ENCODE measurements around the gene TFB1M.

TFB1M gene

DNA sequence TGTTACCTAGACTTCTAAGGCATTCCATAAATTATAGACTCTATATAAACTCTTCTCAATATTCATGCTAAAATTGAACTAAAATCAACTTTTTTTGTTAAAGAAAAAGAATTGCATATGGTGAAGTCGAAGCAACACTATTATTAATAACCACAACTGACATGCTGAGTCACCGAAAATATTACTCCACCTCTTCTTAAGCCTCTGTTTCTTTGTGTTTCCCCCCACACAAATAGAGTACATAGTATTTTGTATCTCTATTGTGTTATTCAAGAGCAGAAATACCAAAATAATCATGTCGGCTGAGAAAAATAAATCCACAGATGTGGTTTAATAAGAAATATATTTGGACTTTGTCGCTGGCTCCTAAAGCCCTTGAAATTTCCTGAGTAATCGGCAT is 23.8 kb downstream of the TFB1M start:
- TF ChIP-seq ZFX (IDR thresholded peaks at IDR 0.05; ENCODE audit: borderline replicate concordance), result no peak
- TF ChIP-seq, protein P1, sequence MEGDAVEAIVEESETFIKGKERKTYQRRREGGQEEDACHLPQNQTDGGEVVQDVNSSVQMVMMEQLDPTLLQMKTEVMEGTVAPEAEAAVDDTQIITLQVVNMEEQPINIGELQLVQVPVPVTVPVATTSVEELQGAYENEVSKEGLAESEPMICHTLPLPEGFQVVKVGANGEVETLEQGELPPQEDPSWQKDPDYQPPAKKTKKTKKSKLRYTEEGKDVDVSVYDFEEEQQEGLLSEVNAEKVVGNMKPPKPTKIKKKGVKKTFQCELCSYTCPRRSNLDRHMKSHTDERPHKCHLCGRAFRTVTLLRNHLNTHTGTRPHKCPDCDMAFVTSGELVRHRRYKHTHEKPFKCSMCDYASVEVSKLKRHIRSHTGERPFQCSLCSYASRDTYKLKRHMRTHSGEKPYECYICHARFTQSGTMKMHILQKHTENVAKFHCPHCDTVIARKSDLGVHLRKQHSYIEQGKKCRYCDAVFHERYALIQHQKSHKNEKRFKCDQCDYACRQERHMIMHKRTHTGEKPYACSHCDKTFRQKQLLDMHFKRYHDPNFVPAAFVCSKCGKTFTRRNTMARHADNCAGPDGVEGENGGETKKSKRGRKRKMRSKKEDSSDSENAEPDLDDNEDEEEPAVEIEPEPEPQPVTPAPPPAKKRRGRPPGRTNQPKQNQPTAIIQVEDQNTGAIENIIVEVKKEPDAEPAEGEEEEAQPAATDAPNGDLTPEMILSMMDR (IDR thresholded peaks at IDR 0.05), result no peak
- H3K27ac ChIP-seq, result no peak overlapping the region

DNA sequence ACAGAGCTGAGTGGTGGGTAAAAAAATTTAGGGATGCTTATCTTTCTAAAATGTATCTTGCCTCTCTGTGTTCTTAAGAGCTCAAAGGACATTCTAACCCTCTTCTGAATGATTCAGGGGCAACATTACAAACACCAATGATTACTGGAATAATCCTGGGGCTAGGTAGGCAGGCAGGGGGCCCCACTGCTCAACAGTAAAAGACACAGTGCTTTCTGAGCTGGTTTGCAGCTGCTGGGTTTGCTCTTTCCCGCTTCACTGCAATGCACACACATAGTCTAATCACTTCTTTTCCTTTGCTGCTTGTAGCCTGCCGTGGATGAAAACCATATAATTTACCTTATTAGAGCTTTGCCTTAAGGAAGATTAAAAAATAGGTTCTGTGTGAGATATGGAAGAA is 26.5 kb downstream of the TFB1M start:
- TF ChIP-seq ZFX (IDR thresholded peaks at IDR 0.05; ENCODE audit: borderline replicate concordance), result no peak
- TF ChIP-seq, protein P1 (IDR thresholded peaks at IDR 0.05), result no peak
- H3K27ac ChIP-seq, result no peak overlapping the region

DNA sequence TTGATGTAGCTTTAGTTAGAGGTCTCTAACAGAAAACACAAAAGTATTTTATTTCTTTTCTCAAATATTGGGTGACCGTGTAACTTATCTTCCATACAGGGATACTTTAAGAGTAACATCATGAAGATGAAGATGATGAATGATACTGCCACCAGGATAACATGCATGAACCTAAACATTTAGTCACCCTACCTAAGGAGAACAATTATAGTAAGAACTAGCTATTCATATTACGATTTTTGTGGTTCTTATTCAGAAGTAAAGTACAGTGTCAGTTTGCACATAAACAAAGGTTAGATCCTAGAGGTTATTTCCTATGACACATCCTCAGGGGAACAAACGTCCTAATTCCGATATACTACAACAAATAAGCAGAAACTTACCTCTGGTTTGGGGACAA is 29.5 kb downstream of the TFB1M start:
- no peak for TF ChIP-seq ZFX (IDR thresholded peaks at IDR 0.05; ENCODE audit: borderline replicate concordance)
- TF ChIP-seq, protein P1 (IDR thresholded peaks at IDR 0.05), result no peak
- no peak overlapping the region for H3K27ac ChIP-seq

DNA sequence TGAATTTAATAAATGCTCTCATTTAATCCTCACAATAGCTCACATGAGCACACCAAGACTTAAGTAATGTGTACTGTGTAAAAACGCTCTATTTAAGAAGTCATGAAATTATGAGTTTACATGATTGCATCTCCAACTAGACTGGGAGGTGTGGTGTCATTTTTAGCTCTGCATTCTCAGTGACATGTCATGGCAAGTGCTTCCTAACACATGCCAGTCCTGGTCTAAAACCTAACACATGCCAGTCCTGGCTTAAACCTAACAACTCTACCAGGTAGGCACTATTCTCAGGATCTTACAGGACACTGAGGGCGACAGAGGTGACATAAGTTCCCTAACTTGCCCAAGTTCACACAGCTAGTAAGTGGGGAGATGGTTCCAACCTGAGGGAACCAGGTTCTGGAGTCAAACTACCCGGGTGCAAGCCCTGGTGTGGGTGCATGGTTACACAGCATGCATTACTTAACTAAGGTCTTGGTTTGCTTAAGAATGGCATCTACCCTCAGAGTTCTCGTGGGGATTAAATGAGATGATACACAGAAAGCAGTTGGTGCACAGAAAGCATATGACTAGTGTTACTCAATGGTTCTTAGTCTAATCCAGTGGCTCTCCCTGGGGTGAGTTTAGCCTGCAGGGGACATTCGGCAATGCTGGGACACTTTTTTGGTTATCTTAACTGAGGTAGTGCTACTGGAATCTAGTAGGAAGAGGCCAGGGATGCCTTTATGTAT is 35.8 kb downstream of the TFB1M start:
- TF ChIP-seq, protein P1 (IDR thresholded peaks at IDR 0.05), result no peak
- TF ChIP-seq ZFX (IDR thresholded peaks at IDR 0.05; ENCODE audit: borderline replicate concordance), result no peak
- no peak overlapping the region for H3K27ac ChIP-seq

DNA sequence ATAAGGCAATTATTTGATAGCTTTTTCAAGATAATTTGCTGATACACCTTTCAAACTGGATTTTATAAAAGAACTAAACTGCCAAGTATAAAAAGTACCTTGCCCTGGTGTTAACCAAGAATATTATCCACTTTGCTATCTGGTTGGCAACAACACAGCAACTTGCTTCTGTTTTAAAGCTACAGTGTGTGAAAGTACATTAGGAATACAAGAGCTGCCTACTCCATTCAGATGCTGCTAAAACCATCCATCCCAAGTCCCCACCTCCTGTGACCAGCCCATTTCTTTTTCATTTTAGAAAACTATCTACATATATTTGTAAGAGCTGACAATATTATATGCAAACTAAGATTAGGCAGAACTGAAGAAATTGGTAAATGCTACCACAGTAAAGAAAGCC is 37.6 kb downstream of the TFB1M start:
- H3K27ac ChIP-seq, result no peak overlapping the region
- TF ChIP-seq ZFX (IDR thresholded peaks at IDR 0.05; ENCODE audit: borderline replicate concordance), result no peak
- TF ChIP-seq, protein P1 (IDR thresholded peaks at IDR 0.05), result no peak

DNA sequence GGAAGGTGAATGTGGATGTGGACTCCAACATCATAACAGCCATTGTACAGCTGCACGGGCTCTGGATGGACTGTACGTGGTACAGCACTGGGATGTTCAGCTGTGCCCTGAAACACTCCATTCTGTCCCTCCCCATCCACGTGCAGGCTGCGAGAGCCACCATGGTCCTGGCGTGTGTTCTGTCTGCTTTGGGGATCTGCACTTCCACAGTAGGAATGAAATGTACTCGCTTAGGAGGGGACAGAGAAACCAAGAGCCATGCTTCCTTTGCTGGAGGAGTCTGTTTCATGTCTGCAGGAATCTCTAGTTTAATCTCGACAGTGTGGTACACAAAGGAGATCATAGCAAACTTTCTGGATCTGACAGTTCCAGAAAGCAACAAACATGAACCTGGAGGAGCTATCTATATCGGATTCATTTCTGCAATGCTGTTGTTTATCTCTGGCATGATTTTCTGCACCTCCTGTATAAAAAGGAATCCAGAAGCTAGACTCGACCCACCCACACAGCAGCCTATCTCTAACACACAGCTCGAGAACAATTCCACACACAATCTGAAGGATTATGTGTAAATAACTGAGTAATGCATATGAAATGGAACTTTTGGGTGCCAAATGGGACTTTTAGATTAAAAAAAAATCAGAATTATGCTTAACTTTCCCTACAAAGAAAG is 38.3 kb downstream of the TFB1M start:
- H3K27ac ChIP-seq, result no peak overlapping the region
- TF ChIP-seq, protein P1 (IDR thresholded peaks at IDR 0.05), result no peak
- no peak for TF ChIP-seq ZFX (IDR thresholded peaks at IDR 0.05; ENCODE audit: borderline replicate concordance)

DNA sequence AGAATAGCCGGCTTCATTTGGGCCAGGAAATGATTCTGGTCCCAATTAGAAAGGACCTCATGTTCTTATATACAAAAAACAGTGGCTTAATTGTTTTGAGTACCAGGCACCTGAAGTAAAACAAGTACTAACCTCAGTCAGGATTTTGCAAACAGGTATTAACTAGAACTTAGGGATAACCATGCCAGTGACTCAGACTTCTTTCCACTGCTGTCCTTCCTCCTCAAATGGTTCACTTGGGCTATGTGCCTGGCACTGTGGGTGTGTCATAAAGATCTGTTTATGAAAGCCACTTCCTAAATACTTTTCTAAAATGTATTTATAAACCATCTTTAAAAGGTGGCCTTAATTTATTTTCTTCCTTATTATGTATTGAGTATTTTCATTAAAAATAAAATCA is 39.8 kb downstream of the TFB1M start:
- no peak overlapping the region for H3K27ac ChIP-seq
- TF ChIP-seq ZFX (IDR thresholded peaks at IDR 0.05; ENCODE audit: borderline replicate concordance), result no peak
- TF ChIP-seq, protein P1 (IDR thresholded peaks at IDR 0.05), result no peak

All from 22Rv1 (cell line).